ENCODE results near the gene ZNF697.
"Not testable (repeated sequence)": the region's sequence is repeated elsewhere in the genome, so short reads cannot be mapped to it uniquely, and the experiment has no call there.

ZNF697 gene

DNA sequence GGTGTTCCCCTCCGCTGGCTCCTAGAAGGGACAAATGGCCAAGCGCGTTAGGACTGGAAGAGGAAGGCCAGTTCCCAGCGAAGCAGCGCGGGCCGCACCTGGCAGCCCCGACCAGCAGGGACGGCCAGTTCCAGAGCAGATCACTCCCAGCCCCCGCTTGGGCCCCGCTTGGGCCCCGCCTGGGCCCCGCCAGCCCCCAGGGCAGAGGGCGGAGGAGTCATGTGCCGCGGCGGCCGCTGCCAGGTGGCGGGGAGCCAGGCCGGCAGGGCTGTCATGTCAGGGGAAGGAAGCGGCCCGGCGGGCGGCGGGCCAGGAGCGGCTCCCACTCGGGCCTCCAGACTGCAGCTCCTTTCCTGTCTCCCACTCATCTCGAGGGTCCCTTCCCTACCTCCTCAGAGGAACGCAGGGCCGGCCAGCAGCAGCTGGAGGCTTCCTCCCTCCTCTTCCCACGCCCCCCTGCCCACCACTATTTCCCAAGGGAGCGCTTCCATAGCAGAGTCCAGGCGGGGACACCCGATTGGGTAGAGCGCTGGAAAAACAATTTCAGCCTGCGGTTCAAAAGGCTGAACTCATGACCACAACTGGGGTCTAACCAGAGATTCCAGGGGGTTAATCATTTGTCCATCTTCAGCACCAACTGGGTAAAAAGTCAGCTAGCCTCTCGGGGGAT is 16.5 kb downstream of the ZNF697 start:
- no peak for DNase-seq (ENCODE audit: low read depth)

GRCh38 chr1:119631086-119631432 is 17.0 kb downstream of the ZNF697 start:
- DNase-seq (ENCODE audit: low read depth), result no peak

- DNase-seq (ENCODE audit: low read depth), result no peak
Measured at GRCh38 chr1:119626841-119627240, 21.2 kb downstream of the ZNF697 start.

DNA sequence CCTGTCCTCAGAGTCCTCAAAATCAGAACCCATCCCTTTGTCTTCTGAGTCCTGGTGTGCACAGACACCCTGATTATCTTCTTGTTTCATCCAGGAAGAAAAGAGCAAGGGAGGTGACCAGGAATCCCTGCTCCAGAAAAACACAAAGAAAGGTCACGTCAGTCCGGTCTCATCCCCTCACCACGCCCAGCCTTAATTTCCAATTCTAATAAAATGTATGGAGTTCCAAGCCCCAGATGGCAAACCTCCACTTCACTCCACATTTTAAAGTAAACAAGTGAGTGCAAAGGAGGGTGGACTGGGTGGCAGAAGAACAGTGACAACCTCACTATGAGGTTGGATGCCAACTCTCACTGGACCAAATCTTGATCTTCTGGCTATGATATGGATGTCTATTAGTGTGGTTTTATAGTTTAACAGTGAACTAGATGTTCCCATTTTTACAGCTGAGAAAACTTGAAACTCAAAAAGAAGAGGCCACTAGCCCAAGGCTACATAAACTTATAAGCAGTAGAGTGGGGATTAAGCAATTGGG is 22.0 kb downstream of the ZNF697 start:
- DNase-seq (ENCODE audit: low read depth), result no peak

DNA sequence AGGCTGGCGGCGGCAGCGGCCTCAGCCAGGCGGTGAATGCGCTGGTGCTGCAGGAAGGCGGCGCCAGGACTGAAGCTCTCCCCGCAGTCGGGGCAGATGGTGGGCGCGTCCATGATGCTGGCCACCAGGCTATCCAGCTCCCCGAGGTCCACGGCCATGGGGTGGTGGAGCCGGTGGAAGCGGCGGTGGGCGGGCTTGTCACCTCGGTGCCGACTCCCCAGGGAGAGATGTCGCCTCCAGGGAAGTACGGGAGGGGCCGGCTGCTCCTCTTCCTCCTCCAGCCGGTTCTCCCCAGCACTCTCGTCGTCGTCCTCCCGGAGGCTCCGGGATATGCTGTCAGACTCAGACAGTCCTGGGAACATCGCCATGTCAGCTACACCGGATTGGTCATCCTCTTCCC is 24.4 kb downstream of the ZNF697 start:
- DNase-seq (ENCODE audit: low read depth), result no peak

DNA sequence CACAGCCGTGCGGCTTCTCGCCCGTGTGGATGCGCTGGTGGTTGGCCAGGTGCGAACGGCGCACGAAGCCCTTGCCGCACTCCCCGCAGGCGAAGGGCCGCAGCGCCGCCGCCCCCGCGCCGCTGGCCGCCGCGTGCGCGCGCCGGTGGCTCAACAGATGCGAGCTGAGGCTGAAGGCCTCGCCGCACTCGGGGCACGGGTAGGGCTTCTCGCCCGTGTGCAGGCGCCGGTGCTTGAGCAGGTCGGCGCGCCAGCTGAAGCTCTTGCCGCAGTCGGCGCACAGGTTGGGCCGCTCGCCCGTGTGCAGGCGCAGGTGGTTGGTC is 24.9 kb downstream of the ZNF697 start:
- DNase-seq (ENCODE audit: low read depth), result no peak

GRCh38 chr1:119622311-119623192 is 25.5 kb downstream of the ZNF697 start:
- DNase-seq (ENCODE audit: low read depth), result no peak

GRCh38 chr1:119621705-119622104 is 26.4 kb downstream of the ZNF697 start:
- no peak for DNase-seq (ENCODE audit: low read depth)

- no peak for DNase-seq (ENCODE audit: low read depth)
Measured at GRCh38 chr1:119617751-119618691, 30.0 kb downstream of the ZNF697 start.

DNA sequence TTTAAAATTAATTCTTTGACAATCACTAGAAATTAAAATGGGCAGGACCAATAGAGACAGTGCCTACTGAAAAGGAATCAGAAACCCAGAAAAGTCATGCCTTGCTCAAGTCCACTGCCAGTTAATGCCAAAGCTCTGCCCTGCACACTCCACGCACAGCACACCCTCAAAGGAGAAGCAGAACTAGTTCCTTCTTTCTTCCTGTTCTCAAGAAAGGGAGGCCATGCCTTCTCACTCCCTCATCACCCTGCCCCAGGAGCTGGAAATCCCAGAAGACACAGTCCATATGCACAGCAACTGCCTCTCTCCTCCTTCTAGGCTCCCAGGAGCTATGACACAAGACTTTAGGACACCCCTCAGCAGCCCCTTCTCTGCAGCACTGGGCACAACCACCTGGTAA is 31.3 kb downstream of the ZNF697 start:
- DNase-seq (ENCODE audit: low read depth), result not testable (repeated sequence)

DNA sequence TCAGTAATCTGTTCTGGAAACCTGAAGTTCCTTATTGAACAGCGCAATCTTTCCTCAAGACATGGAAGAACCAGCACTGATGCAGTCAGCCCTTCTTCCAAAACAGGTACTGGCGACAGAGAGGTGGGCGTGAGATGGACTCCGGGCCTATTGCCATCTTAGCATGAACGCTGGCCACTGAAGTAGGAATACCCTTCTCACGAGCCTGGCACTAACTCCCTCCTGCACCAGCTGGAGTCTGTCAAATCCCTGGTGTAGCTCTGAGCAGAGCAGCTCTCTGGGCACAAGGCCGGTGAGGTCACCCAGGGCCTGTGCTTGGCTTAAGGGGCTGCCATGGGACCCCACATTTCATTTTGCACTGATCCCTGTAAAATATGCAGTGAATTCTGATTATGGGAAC is 33.0 kb downstream of the ZNF697 start:
- DNase-seq (ENCODE audit: low read depth), result not testable (repeated sequence)

DNA sequence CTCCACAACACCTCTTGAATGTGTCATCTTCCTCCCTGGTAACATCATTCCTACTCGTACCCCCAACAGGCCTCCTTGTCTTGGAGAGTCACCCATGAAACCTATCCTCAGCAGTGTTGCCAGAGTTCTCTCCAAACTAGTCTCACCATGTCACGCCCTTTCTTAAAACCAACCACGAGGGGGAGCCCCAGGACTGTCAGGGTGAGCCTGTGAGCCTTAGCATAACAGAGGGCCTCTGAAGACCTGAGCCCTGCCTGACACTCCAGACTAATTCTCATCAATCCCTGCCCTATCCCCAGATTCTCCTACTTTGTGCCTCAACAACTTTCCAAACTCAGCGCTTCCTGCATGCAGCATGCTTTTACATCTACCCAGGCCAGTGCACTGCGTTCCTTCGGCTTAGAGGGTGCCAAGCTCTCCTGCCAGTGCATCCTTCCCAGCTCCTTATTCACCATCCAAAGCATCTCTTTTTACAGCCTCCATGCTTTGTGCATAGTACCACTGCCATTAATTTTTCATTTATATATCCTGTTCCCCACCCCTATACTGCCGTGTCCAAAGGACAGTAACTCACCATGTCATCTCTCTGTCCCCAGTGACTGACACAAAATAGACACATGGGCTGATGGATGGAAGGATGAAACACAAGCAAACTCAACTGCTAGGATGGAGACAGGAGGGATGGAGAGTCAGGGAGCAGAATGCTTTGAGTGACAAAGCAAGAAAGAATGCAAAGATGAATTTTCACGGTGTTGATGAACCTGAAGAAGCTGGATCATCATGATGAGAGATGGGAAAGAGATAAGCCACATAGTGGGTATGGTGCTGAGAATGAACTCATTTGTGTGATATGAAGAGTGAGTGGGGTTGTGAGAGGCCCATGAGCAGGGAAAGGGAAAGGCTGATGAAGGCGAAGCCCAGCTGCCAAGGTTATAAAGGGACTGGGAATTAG is 34.0 kb downstream of the ZNF697 start:
- peak; percentile 53 for DNase-seq (ENCODE audit: low read depth)

GRCh38 chr1:119611701-119612113 is 36.4 kb downstream of the ZNF697 start:
- DNase-seq (ENCODE audit: low read depth), result peak; percentile 41

DNA sequence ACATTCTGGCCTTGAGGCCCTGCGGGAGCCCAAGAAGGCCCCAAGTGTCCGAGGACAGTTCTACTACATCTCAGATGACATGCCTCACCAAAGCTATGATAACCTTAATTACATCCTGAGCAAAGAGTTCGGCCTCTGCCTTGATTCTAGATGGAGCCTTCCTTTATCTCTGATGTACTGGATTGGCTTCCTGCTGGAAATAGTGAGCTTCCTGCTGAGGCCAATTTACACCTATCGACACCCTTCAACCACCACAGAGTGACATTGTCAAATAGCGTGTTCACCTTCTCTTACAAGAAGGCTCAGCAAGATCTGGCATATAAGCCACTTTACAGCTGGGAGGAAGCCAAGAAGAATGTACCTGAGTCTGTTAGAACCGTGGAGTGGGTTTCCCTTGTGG is 39.2 kb downstream of the ZNF697 start:
- DNase-seq (ENCODE audit: low read depth), result not testable (repeated sequence)

GRCh38 chr1:119607087-119607807 is 40.8 kb downstream of the ZNF697 start:
- DNase-seq (ENCODE audit: low read depth), result not testable (repeated sequence)

DNA sequence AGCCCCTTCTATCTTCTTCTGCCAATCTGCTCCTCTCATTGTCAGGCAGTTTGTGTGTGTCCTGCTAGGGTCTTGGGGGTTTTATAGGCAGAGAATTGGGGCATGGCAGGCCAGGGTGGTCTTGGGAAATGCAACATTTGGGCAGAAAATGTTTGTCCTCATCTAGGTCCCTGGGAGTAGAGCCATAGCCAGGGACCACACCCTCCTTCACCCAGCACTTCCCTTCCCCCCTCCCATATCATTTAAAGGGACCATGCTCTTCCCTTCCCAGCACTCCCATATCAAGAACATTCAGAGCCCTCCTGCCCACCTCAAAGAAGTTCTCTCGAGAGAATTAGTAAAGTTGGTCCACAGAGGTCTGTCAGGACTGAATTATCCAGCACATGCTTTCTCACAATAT is 41.7 kb downstream of the ZNF697 start:
- no peak for DNase-seq (ENCODE audit: low read depth)

- DNase-seq (ENCODE audit: low read depth), result no peak
Measured at GRCh38 chr1:119605686-119606085, 42.4 kb downstream of the ZNF697 start.

GRCh38 chr1:119605080-119605479 is 43.0 kb downstream of the ZNF697 start:
- not testable (repeated sequence) for DNase-seq (ENCODE audit: low read depth)

GRCh38 chr1:119603695-119604094 is 44.4 kb downstream of the ZNF697 start:
- no peak for DNase-seq (ENCODE audit: low read depth)

- DNase-seq (ENCODE audit: low read depth), result not testable (repeated sequence)
Measured at GRCh38 chr1:119603241-119603640, 44.8 kb downstream of the ZNF697 start.
